HG03175 (cell line): ENCODE data around the gene ETV1.

Experiments used
- ATAC-seq: cut with Tn5 transposase; IDR thresholded peaks from one replicate; pipeline ENCODE4 v1.9.1; 2021; ENCODE audit warnings: mild to moderate bottlenecking, moderate library complexity; ENCODE audit not compliant: unreplicated experiment

Gene ETV1

GRCh38 chr7:13886356-13886755 is 103.1 kb downstream of the ETV1 start:
- ATAC-seq = no peak

GRCh38 chr7:13882051-13882450 is 107.4 kb downstream of the ETV1 start:
- ATAC-seq = no peak

GRCh38 chr7:13880789-13881188 is 108.7 kb downstream of the ETV1 start:
- ATAC-seq = no peak

GRCh38 chr7:13879994-13880686 is 109.3 kb downstream of the ETV1 start:
- ATAC-seq = no peak

GRCh38 chr7:13879143-13879542 is 110.3 kb downstream of the ETV1 start:
- ATAC-seq = no peak

GRCh38 chr7:13878154-13878553 is 111.3 kb downstream of the ETV1 start:
- ATAC-seq = no peak

GRCh38 chr7:13875496-13876074 is 113.9 kb downstream of the ETV1 start:
- no peak for ATAC-seq

- no peak for ATAC-seq
These were observed 114.7 kb downstream of the ETV1 start for GRCh38 chr7:13874783-13875182.

GRCh38 chr7:13872709-13873108 is 116.8 kb downstream of the ETV1 start:
- no peak for ATAC-seq

GRCh38 chr7:13871008-13871407 is 118.5 kb downstream of the ETV1 start:
- no peak for ATAC-seq

GRCh38 chr7:13860734-13861133 is 128.7 kb downstream of the ETV1 start:
- no peak for ATAC-seq

GRCh38 chr7:13856012-13856411 is 133.5 kb downstream of the ETV1 start:
- ATAC-seq = no peak

- ATAC-seq = no peak
These were observed 137.0 kb downstream of the ETV1 start for GRCh38 chr7:13852281-13852968.

GRCh38 chr7:13851736-13852135 is 137.7 kb downstream of the ETV1 start:
- no peak for ATAC-seq

GRCh38 chr7:13850185-13850752 is 139.2 kb downstream of the ETV1 start:
- ATAC-seq = peak; percentile 97

- no peak for ATAC-seq
These were observed 140.1 kb downstream of the ETV1 start for GRCh38 chr7:13849163-13849892.

GRCh38 chr7:13848681-13849131 is 140.8 kb downstream of the ETV1 start:
- no peak for ATAC-seq

- ATAC-seq = no peak
These were observed 143.1 kb downstream of the ETV1 start for GRCh38 chr7:13846386-13846785.

GRCh38 chr7:13845601-13846000 is 143.9 kb downstream of the ETV1 start:
- no peak for ATAC-seq

- ATAC-seq = no peak
These were observed 144.5 kb downstream of the ETV1 start for GRCh38 chr7:13844954-13845353.

- ATAC-seq = no peak
These were observed 148.2 kb downstream of the ETV1 start for GRCh38 chr7:13841284-13841683.
